C4-2B (cell line): ENCODE measurements around the gene MED25.

ENCODE experiments used
- CTCF ChIP-seq: fragments of 450-650 bp; conservative IDR thresholded peaks from 2 replicates; pipeline ENCODE4 v1.5.1; 2017; ENCODE audit warnings: mild to moderate bottlenecking
- ZFX ChIP-seq: fragments of 450-650 bp; IDR thresholded peaks from 2 replicates; pipeline ENCODE4 v1.6.1; 2017

DNA sequence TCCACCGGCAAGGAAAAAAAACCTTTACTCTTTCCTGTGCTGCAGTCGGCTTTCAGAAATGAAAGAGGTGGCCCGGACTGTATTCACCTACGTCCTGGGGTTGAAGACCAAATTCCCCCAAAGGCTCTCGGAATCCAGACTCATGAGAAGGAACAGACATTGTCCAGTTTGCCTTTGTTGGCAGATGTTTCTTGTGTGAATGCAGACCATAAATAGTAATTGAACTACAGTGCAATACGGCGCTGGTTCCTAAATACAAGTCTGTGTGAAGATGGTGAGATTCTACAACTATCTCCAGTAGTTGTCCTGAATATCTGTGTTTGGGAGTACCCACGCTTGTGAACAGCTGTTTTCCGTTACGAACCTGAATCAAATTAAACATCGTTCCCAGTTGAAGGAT lies 21.6 kb downstream of the MED25 start:
- no peak for TF ChIP-seq CTCF
- no peak for TF ChIP-seq ZFX
